ENCODE results near the gene CCDC9B.

Gene CCDC9B

GRCh38 chr15:40364251-40364650 is 23.5 kb upstream of the CCDC9B start:
- no peak for TF ChIP-seq CTCF (conservative IDR thresholded peaks at IDR 0.05)
- H3K27ac ChIP-seq: no peak overlapping the region

- TF ChIP-seq CTCF (conservative IDR thresholded peaks at IDR 0.05): no peak
- H3K27ac ChIP-seq: no peak overlapping the region
Measured at GRCh38 chr15:40363611-40364010, 22.9 kb upstream of the CCDC9B start.

GRCh38 chr15:40361640-40362039 is 20.9 kb upstream of the CCDC9B start:
- TF ChIP-seq CTCF (conservative IDR thresholded peaks at IDR 0.05): no peak
- no peak overlapping the region for H3K27ac ChIP-seq

- no peak overlapping the region for H3K27ac ChIP-seq
- no peak for TF ChIP-seq CTCF (conservative IDR thresholded peaks at IDR 0.05)
Measured at GRCh38 chr15:40360015-40360414, 19.3 kb upstream of the CCDC9B start.

- peak overlapping the region; percentile 74 for H3K27ac ChIP-seq
- TF ChIP-seq CTCF (conservative IDR thresholded peaks at IDR 0.05): no peak
Measured at GRCh38 chr15:40358471-40359353, 18.0 kb upstream of the CCDC9B start.

GRCh38 chr15:40357723-40358470 is 17.2 kb upstream of the CCDC9B start, which contains the start of gene DISP2:
Gene DISP2 (plus strand): TSS chr15:40358219. CDS start chr15:40358322, 103 bp downstream.
- no peak for TF ChIP-seq CTCF (conservative IDR thresholded peaks at IDR 0.05)
- H3K27ac ChIP-seq: peak within 1 kb of the TSS; percentile 74

GRCh38 chr15:40357246-40357645 is 16.5 kb upstream of the CCDC9B start:
- H3K27ac ChIP-seq: peak overlapping the region; percentile 74
- no peak for TF ChIP-seq CTCF (conservative IDR thresholded peaks at IDR 0.05)
